HG03520 (cell line): ENCODE measurements around the gene PLCH1.
A peak's percentile ranks its signal among the peaks of the same experiment; 100 is the strongest.

Experiments
- ATAC-seq: cut with Tn5 transposase; IDR thresholded peaks from one replicate; pipeline ENCODE4 v1.9.1; 2021; ENCODE audit warnings: mild to moderate bottlenecking, moderate library complexity; ENCODE audit not compliant: unreplicated experiment

Gene PLCH1

GRCh38 chr3:155747286-155747945 is 2.5 kb upstream of the PLCH1 start:
- ATAC-seq = no peak

- no peak for ATAC-seq
Measured at GRCh38 chr3:155746703-155747102, 1.8 kb upstream of the PLCH1 start.

GRCh38 chr3:155745795-155746550 is 1.1 kb upstream of the PLCH1 start:
- ATAC-seq = no peak

GRCh38 chr3:155744010-155744625 is 753 bp downstream of the PLCH1 start:
- peak; percentile 21 for ATAC-seq

- no peak for ATAC-seq
Measured at GRCh38 chr3:155743606-155744005, 1.3 kb downstream of the PLCH1 start.

- no peak for ATAC-seq
Measured at GRCh38 chr3:155742349-155742965, 2.4 kb downstream of the PLCH1 start.

- no peak for ATAC-seq
Measured at GRCh38 chr3:155741603-155742002, 3.3 kb downstream of the PLCH1 start.

- no peak for ATAC-seq
Measured at GRCh38 chr3:155741101-155741500, 3.8 kb downstream of the PLCH1 start.

- ATAC-seq = no peak
Measured at GRCh38 chr3:155739154-155739553, 5.7 kb downstream of the PLCH1 start.

- no peak for ATAC-seq
Measured at GRCh38 chr3:155738580-155739076, 6.2 kb downstream of the PLCH1 start.

- ATAC-seq = peak; percentile 78
Measured at GRCh38 chr3:155737844-155738460, 6.9 kb downstream of the PLCH1 start.

- ATAC-seq = no peak
Measured at GRCh38 chr3:155736381-155736780, 8.5 kb downstream of the PLCH1 start.

GRCh38 chr3:155730843-155731242 is 14.0 kb downstream of the PLCH1 start:
- no peak for ATAC-seq

- ATAC-seq = no peak
Measured at GRCh38 chr3:155727836-155728235, 17.0 kb downstream of the PLCH1 start.

- ATAC-seq = no peak
Measured at GRCh38 chr3:155714295-155714718, 30.6 kb downstream of the PLCH1 start.

- peak; percentile 85 for ATAC-seq
Measured at GRCh38 chr3:155712008-155712407, 32.9 kb downstream of the PLCH1 start.

GRCh38 chr3:155704771-155705559 is 39.9 kb downstream of the PLCH1 start:
- ATAC-seq = no peak

GRCh38 chr3:155704061-155704460 is 40.8 kb downstream of the PLCH1 start:
- ATAC-seq = no peak

GRCh38 chr3:155702745-155703591 is 41.9 kb downstream of the PLCH1 start:
- no peak for ATAC-seq
